HEK293 (cell line): Measurements from ENCODE around the gene TMC6.
A peak's percentile ranks its signal among the peaks of the same experiment; 100 is the strongest.

ENCODE experiments used
- CTCF ChIA-PET: fragments of 350-600 bp; formaldehyde crosslinking; extraction: SDS; loops from one replicate; lab custom pipeline; 2021; ENCODE audit warnings: antibody characterized with exemption; lab: Yijun Ruan, JAX
- POLR2A ChIA-PET: fragments of 300-600 bp; formaldehyde crosslinking; extraction: SDS; loops from one replicate; lab custom pipeline; 2020; ENCODE audit warnings: antibody characterized with exemption, inconsistent platforms; lab: Yijun Ruan, JAX
- H3K27ac ChIP-seq: fragments of 200-500 bp; sonication (Bioruptor generic); 2 replicates; pipeline ENCODE4 v1.5.1; 2014; ENCODE audit warnings: low read depth, low read length, control low read depth, inconsistent platforms; ENCODE audit errors: extremely low read depth
- H3K36me3 ChIP-seq, 2 experiments: fragments of 200-500 bp in 1 of 2; sonication (Bioruptor generic) in 1 of 2; 1 replicate in 1 of 2; 2 replicates in 1 of 2; pipeline ENCODE4 v1.5.1; 2014 to 2017; ENCODE audit warnings: inconsistent platforms in 2 of 2, low read length in 2 of 2; ENCODE audit not compliant: control insufficient read depth in 2 of 2, insufficient read depth in 1 of 2
- H3K4me1 ChIP-seq: fragments of 200-500 bp; sonication (Bioruptor generic); 2 replicates; pipeline ENCODE4 v1.5.1; 2014; ENCODE audit warnings: mild to moderate bottlenecking, low read length, inconsistent platforms; ENCODE audit not compliant: control insufficient read depth, insufficient read depth
- H3K4me3 ChIP-seq: 2 replicates; pipeline ENCODE4 v1.5.1; 2011; ENCODE audit warnings: low read depth, mild to moderate bottlenecking, control low read depth, low read length, moderate library complexity
- H3K9me3 ChIP-seq: fragments of 200-500 bp; sonication (Bioruptor generic); 2 replicates; pipeline ENCODE4 v1.5.1; 2014; ENCODE audit warnings: low read depth, low read length, inconsistent platforms; ENCODE audit not compliant: control insufficient read depth, insufficient read depth
- GLIS2 ChIP-seq: fragments of 450-650 bp; formaldehyde crosslinking; IDR thresholded peaks from 2 replicates; pipeline ENCODE4 v1.5.1; 2016; ENCODE audit warnings: missing biosample characterization, missing genetic modification characterization
- PRDM10 ChIP-seq: fragments of 450-650 bp; formaldehyde crosslinking; IDR thresholded peaks from 2 replicates; pipeline ENCODE4 v1.5.1; 2016; ENCODE audit warnings: missing biosample characterization, missing genetic modification characterization
- REPIN1 ChIP-seq: fragments of 450-650 bp; formaldehyde crosslinking; IDR thresholded peaks from 2 replicates; pipeline ENCODE4 v1.5.1; 2017; ENCODE audit warnings: missing biosample characterization, missing genetic modification characterization, low read depth
- ZFP3 ChIP-seq: fragments of 450-650 bp; formaldehyde crosslinking; IDR thresholded peaks from 2 replicates; pipeline ENCODE4 v1.5.1; 2016; ENCODE audit warnings: low read depth, missing biosample characterization, missing genetic modification characterization
- ZFP37 ChIP-seq: fragments of 450-650 bp; formaldehyde crosslinking; IDR thresholded peaks from 2 replicates; pipeline ENCODE4 v1.5.1; 2016; ENCODE audit warnings: missing biosample characterization, missing genetic modification characterization
- ZNF10 ChIP-seq: fragments of 450-650 bp; formaldehyde crosslinking; IDR thresholded peaks from 2 replicates; pipeline ENCODE4 v1.5.1; 2017; ENCODE audit warnings: missing biosample characterization, missing genetic modification characterization
- ZNF223 ChIP-seq: fragments of 450-650 bp; formaldehyde crosslinking; IDR thresholded peaks from 2 replicates; pipeline ENCODE4 v1.5.1; 2016; ENCODE audit warnings: missing biosample characterization, missing genetic modification characterization
- ZNF280C ChIP-seq: fragments of 450-650 bp; formaldehyde crosslinking; IDR thresholded peaks from 2 replicates; pipeline ENCODE4 v1.5.1; 2016; ENCODE audit warnings: missing biosample characterization, missing genetic modification characterization
- ZNF335 ChIP-seq: fragments of 450-650 bp; formaldehyde crosslinking; conservative IDR thresholded peaks from 2 replicates; pipeline ENCODE4 v1.5.1; 2016; ENCODE audit warnings: missing biosample characterization, missing genetic modification characterization
- ZNF48 ChIP-seq: fragments of 450-650 bp; formaldehyde crosslinking; IDR thresholded peaks from 2 replicates; pipeline ENCODE4 v1.5.1; 2016; ENCODE audit warnings: missing biosample characterization, missing genetic modification characterization
- ZNF843 ChIP-seq: fragments of 450-650 bp; formaldehyde crosslinking; IDR thresholded peaks from 2 replicates; pipeline ENCODE4 v1.5.1; 2016; ENCODE audit warnings: missing biosample characterization, missing genetic modification characterization

Gene TMC6

GRCh38 chr17:78151514-78152008 lies 23.0 kb upstream of the TMC6 start:
- Histone ChIP-seq H3K4me3 (no peak overlapping the region), H3K36me3 (no peaks in the 10 kb centered on the region), H3K4me1 (no peaks in the 10 kb centered on the region), H3K9me3 (no peaks in the 10 kb centered on the region), H3K27ac (no peak overlapping the region)
- ChIA-PET CTCF (interaction anchor here (0.7 to 3.5 kb wide), 6 partner anchors 10 to 36 kb away, joined by 4 to 11 read pairs (median 5); no protein-coding TSS in a partner anchor), POLR2A (interaction anchor here (0.6 to 0.7 kb wide), 2 partner anchors 25 to 402 kb away, joined by 3 to 9 read pairs; no protein-coding TSS in a partner anchor)
- peak; percentile 59 for TF ChIP-seq ZNF335 (tag by site-specific recombination)
- peak; percentile 32; the same call in 1 of the 2 replicates for TF ChIP-seq PRDM10 (tag by site-specific recombination)
- no peak for TF ChIP-seq REPIN1 (tag by site-specific recombination)

- Histone ChIP-seq H3K27ac (no peak overlapping the region), H3K4me1 (peaks cover 4% of the 10 kb centered on the region), H3K4me3 (no peak overlapping the region), H3K9me3 (no peaks in the 10 kb centered on the region), H3K36me3 (no peaks in the 10 kb centered on the region)
- ChIA-PET POLR2A (interaction anchor here (1.2 to 1.3 kb wide), 2 partner anchors 8 to 13 kb away, joined by 4 to 8 read pairs; no protein-coding TSS in a partner anchor), CTCF (interaction anchor here (1.5 kb wide), 1 partner anchor 212 kb away, joined by 4 read pairs; no protein-coding TSS in a partner anchor)
- no peak for TF ChIP-seq ZFP37
- TF ChIP-seq GLIS2 (tag by site-specific recombination) = 0 out of 2 replicates have a peak, but pooled peaks have one; percentile 21
These were observed 19.9 kb upstream of the TMC6 start for GRCh38 chr17:78148286-78149016.

GRCh38 chr17:78147315-78147998 lies 18.9 kb upstream of the TMC6 start:
- TF ChIP-seq ZNF223 (tag by site-specific recombination) (0 out of 2 replicates have a peak, but pooled peaks have one; percentile 47), ZNF280C (tag by site-specific recombination) (no peak)
- Histone ChIP-seq H3K4me3 (no peak overlapping the region), H3K4me1 (peaks cover 4% of the 10 kb centered on the region), H3K36me3 (no peaks in the 10 kb centered on the region), H3K27ac (no peak overlapping the region), H3K9me3 (no peaks in the 10 kb centered on the region)
- ChIA-PET CTCF (interaction anchor here (0.6 to 1.5 kb wide), 4 partner anchors 10 to 213 kb away, joined by 3 to 6 read pairs (median 4); no protein-coding TSS in a partner anchor), POLR2A (interaction anchor here (1.2 kb wide), 1 partner anchor 14 kb away, joined by 4 read pairs; no protein-coding TSS in a partner anchor)

- ChIA-PET CTCF (interaction anchor here (0.6 to 1.1 kb wide), 4 partner anchors 9 to 719 kb away, joined by 3 to 6 read pairs (median 3); no protein-coding TSS in a partner anchor), POLR2A (no interaction called here)
- H3K4me1 ChIP-seq = peaks cover 4% of the 10 kb centered on the region
- TF ChIP-seq ZNF48 (tag by site-specific recombination) = no peak
- no peak for TF ChIP-seq ZFP3 (tag by site-specific recombination)
- TF ChIP-seq ZNF843 (tag by site-specific recombination) = no peak
- no peak for TF ChIP-seq ZNF10 (tag by site-specific recombination)
- H3K36me3 ChIP-seq = no peaks in the 10 kb centered on the region
- H3K4me3 ChIP-seq = no peak overlapping the region
- no peaks in the 10 kb centered on the region for H3K9me3 ChIP-seq
- no peak overlapping the region for H3K27ac ChIP-seq
These were observed 18.3 kb upstream of the TMC6 start for GRCh38 chr17:78146881-78147280.
